HG03521 (cell line): ENCODE data around the gene GP9.
"Not testable (repeated sequence)": the region's sequence is repeated elsewhere in the genome, so short reads cannot be mapped to it uniquely, and the experiment has no call there.

Experiments used
- ATAC-seq: cut with Tn5 transposase; IDR thresholded peaks from one replicate; pipeline ENCODE4 v1.9.1; 2021; ENCODE audit warnings: mild to moderate bottlenecking, moderate library complexity; ENCODE audit not compliant: unreplicated experiment

The GP9 gene

GRCh38 chr3:129047553-129047839 is 13.1 kb upstream of the GP9 start:
- no peak for ATAC-seq

DNA sequence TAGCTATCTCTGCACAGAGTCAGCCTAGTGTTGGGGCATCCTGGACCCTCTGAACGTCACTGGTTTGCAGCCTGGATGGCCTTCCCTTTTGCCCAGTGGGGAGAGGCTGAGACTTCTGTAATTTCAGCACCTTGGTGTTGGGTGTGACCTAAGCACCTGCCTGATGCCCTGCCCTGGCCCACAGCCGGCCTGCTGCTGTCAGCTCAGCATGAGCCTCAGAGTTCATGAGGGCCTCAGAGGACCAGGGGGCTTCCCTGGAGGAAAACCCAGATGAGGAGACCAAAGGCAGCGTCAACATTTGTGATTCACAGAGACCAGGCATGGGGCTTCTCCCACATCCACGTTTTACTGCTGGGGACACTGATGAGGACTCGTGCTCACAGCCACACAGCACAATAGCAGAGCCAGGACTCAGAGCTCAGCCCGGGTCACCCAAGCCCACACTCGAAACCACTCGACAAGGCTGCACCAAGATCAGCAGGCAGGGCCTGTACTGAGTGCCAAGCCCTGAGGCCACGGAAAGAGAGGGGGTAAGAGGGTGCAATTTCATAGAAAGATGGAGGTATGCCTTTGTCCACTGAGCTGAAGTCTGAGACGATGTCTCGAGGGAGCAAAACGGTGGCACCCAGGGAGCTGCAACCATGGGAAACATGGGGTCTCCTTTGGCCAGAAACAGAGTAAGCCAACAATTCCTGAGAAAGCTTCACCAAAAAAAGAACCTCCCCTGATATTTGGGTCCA is 9.9 kb upstream of the GP9 start:
- no peak for ATAC-seq

GRCh38 chr3:129051871-129052340 is 8.7 kb upstream of the GP9 start:
- ATAC-seq = no peak

DNA sequence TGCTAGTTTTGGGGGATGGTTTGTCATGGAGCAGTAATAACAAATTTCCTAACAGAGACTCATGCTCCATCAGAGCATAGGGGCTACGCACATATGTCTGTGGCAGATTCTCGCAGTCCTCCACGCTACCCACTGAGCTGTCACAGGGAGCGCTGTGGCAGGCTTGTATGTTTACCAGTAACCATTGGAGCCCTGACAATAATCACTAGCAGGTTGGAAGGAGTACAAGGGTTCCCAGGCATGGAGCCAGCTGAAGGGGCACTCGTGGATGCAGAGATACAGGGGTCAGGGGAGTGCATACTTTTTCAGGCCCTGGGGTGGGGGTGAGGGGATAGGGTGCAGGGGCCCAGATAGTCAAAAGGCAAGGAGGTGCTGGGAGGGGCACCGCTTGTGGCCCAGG is 7.9 kb upstream of the GP9 start:
- ATAC-seq = no peak

DNA sequence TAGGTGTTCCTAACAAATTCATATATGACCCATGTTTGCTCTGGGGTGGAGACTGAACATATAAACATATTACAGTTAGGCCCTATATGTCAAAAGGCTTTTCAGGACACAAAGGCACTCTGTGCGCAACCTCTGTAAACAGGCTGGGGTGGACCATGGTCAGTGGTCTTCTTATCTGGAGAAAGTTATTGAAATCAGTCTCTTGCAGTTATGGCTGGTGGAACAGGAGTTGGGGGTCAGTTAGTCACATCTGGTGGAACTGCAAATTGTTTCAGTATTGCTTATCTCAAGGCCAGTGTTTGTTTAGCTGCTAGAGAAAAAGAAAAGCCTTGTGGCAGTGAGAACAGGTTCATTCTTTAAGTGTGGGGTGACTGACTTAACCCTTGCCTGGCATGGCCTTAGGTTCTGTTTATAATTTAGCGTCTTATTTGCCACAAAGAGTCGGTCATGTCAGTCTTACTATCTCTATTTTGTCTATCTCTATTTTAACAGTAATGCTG is 5.9 kb upstream of the GP9 start:
- no peak for ATAC-seq

DNA sequence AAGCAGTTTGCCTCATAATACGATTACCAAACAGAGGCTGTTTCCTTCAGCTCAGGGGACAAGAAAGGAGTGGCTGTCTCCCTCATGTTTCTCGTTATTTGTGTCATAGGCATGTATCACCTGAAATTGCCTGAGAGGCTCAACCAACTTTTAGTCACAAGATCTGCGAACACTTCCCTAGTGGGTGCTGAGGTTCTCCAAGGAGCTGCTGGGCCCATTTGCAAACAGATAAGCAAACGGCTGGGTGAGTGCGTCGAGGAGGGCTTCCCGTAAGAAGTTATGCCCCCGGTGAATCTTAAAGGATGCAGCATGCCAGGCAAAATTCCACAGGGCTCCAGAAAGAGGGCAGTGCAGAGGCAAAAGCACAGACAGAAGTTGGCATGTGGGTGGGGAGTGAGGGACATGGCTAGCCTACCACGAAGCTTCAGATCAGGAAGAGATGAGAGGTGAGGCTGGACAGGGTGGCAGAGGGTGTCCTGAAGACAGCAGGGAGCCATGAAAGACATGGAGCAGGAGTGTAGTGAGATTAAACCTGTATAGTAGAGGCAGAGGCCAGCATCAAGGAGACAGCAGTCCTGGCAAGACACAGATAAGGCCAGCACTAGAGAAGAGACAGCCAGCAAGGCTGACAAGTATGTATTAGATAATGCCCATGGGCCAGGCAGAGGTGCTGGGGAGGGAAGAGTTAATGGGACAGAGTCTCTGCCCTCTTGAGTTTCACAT is 4.0 kb upstream of the GP9 start:
- no peak for ATAC-seq

DNA sequence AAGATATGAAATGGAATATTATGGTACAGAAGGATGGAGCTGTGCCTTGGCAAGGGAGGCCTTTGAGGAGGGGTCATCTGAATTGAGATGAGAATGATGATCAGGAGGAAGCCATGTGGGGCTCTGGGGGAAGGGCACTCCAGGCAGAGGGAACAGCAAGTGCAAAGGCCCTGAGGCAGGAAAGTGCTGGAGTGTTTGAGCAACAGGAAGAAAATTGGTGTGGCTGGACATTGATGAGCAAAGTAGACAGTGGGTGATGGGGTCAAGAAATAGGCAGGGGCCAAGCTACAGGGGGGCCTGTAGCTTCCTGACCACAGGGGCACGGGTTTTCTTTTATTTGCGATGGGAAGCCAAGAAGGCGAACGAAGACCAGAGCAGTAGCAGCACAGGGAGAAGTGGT is 3.3 kb upstream of the GP9 start:
- no peak for ATAC-seq

DNA sequence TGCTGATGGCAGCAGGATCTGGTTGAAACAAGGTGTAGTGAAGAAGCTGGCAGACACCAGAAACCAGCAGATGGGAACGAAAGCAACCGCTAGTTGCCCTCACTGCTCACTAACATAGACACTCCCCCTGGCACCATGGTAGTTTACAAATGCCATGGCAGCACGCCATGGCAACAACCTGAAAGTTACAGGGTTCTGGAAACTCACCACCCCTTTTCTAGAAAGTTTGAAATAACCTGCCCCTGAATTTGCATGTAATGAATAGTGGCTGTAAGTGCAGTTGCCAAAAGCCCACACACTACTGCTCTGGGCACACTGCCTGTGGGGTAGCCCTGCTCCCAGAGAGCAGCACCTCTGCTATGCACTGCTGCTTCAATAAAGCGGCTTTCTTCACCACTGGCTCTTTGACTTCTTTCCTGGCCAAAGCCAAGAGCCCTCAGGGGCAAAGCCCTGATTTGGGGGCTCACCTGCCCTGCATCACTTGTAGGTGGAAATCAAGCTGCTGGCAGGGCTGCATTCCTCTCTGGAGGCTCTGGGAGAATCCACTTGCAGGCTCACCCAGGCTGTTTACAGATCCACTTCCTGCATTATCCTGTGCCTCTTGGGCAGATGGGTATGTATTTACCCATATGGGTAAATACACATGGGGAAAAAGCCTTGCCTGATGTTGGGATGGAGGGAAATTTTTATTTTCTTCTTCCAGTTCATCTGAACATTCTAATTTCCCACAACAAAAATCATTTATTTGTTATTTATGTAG is 2.0 kb upstream of the GP9 start:
- no peak for ATAC-seq

DNA sequence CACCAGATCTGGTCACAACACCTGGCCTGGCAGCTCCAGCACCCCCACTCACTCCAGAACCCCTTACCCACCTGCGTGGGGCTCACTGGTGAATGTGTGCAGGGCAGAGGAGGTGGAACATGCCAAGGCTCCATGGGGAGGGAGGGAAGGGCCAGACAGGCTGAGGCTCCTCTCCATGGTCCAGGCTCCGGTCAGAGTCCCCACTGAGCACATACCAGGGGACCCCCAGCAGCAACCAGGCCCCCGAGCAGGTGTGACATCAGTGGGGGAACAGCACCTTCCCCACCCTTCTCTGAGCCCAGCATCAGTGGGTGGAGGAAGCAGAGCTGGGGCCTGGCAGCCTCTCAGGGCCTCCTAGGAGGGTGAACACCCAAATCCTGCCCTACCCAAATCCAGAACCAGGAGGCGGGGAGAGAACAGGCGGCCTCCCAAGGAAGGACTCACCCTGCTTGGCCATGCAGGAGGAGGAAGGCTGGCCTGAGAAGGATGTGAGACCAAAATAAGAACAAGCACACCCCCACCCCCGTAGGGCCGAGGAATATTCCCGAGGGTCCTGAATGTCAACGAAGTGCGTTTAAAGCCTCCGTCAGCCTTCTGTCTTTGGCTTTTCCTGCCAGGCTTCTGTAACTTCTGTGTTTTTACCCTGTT is 1.1 kb upstream of the GP9 start:
- ATAC-seq = no peak

DNA sequence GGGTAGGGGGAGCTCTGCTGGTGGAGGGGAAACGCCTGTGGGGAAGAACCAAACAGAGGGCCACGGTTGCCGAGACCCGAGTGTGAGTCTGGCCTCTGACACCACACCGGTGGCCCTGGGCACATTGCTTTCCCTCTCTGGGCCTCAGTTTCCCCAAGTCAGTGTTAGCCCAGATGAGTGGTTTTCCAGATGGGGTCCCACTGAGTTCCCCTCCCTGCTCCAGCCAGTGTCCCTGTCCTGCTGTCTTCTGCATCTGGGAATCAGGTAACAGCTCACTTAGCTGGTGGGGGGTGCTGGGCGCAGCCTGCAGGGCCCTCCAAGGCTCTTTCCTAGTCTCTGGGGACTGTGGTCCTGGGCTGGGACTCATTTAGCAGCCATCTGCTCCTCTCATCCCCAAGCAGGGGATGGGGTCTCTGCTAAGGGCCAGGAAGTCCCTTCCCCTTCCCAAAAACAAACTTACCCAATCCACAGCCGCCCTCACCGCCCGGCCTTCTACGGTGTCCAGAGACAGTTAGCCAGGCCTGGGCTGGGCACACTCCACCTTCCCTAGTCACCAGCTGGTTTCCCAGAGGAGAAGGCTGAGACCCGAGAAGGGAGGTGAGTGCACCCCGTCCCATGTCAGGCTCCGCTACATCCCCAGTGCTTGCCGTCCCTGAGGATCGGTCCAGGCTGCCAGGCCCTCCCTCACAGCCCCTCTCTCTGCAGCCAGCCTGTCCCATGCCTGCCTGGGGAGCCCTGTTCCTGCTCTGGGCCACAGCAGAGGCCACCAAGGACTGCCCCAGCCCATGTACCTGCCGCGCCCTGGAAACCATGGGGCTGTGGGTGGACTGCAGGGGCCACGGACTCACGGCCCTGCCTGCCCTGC is 676 bp downstream of the GP9 start:
- no peak for ATAC-seq

DNA sequence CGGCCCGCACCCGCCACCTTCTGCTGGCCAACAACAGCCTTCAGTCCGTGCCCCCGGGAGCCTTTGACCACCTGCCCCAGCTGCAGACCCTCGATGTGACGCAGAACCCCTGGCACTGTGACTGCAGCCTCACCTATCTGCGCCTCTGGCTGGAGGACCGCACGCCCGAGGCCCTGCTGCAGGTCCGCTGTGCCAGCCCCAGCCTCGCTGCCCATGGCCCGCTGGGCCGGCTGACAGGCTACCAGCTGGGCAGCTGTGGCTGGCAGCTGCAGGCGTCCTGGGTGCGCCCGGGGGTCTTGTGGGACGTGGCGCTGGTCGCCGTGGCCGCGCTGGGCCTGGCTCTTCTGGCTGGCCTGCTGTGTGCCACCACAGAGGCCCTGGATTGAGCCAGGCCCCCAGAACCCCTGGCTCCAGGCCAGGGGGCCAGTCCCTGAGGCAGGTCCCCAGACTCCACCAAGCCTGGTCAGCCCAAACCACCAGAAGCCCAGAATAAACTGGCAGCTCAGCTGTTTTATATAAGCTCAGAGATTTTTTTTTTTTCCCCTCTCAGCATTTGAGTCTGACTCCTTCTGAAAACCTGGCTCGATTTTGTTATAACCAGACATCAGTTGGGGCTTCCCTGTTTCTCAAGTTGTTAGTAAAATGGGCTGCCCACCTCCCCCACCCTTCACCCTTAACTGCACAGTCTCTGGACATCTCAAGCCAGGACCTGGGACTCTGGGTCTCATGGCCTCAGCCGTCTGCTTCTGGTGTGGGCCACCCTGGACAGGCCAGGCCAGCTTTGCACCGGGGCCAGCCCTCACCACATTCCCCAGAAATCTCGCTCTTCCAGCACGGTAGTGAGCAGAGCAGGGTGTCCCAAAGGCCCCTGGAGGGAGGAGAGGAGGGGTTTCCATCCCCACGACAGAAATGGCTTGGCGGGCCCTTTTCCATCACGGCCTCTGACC is 1.6 kb downstream of the GP9 start:
- no peak for ATAC-seq

- no peak for ATAC-seq
Measured at GRCh38 chr3:129063091-129063640, 2.6 kb downstream of the GP9 start.

GRCh38 chr3:129063841-129064482 is 3.4 kb downstream of the GP9 start:
- no peak for ATAC-seq

GRCh38 chr3:129065016-129065719 is 4.6 kb downstream of the GP9 start:
- ATAC-seq = no peak

DNA sequence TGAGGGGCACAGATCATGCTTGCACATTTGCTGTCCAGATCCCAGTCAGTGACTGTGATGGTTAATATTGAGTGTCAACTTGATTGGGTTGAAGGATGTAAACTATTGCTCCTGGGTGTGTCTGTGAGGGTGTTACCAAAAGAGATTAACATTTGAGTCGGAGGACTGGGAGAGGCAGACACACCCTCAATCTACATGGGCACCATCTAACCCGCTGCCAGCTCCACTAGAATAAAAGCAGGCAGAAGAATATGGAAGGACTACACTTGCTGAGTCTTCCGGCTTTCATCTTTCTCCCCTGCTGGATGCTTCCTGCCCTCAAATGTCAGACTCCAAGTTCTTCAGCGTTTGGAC is 5.1 kb downstream of the GP9 start:
- no peak for ATAC-seq

DNA sequence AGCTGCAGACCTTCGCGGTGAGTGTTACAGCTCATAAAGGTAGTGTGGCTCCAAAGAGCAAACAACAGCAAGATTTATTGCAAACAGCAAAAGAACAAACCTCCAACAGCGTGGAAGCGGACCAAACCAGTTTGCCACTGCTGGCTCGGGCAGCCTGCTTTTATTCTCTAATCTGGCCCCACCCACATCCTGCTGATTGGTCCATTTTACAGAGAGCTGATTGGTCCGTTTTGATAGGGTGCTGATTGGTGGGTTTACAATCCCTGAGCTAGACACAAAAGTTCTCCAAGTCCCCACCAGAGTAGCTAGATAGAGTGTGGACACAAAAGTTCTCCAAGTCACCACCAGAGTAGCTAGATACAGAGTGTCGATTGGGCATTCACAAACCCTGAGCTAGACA is 7.1 kb downstream of the GP9 start:
- ATAC-seq = not testable (repeated sequence)

- no peak for ATAC-seq
Measured at GRCh38 chr3:129068291-129068886, 7.8 kb downstream of the GP9 start.
